Lower leg skin (tissue), 4 donors: ENCODE results near the gene APBA1. TPM values are rescaled to one million over a fixed set of nuclear protein-coding genes. Genes with fewer than 3 reads are reported as not detected.

Source experiments
- DNase-seq, 2 donors: peaks; one replicate each; pipeline ENCODE4 v3.0.0-alpha.2; 2019; ENCODE audit warnings: low spot score in 2 of 2
- H3K4me3 ChIP-seq: fragments of 200-600 bp; sonication (generic); 2 replicates; pipeline ENCODE4 v1.5.1; 2017; ENCODE audit warnings: mild to moderate bottlenecking, low read depth; ENCODE audit not compliant: poor library complexity, severe bottlenecking
- POLR2A ChIP-seq, 2 donors: fragments of 450-650 bp; IDR thresholded peaks; one replicate each; pipeline ENCODE4 v1.6.1; 2016 to 2017; ENCODE audit warnings: antibody characterized with exemption in 2 of 2, mild to moderate bottlenecking in 1 of 2, moderate library complexity in 1 of 2
- WGBS, 2 donors: methylation state at CpG; one replicate each; pipeline ENCODE4 v1.1.5; 2018; 5-methylcytosine and 5-hydroxymethylcytosine counted together
- intact Hi-C: fragments of 100-400 bp; cut with DNase I; formaldehyde crosslinking; loops from one replicate; pipeline ENCODE4 v1.15.0; 2023; ENCODE audit warnings: low total_unique reads
- total RNA-seq, 4 donors: library from RNA; depleted of rRNA; stranded (reverse); fragments of >200 nt; gene quantifications; one replicate each; pipeline ENCODE4 v1.1.0, GENCODE V29; 2016
- TF ChIP-seq, protein P1 (sequence below), 3 donors: fragments of 450-650 bp; IDR thresholded peaks; one replicate each; pipeline ENCODE4 v1.5.1; 2016; ENCODE audit warnings: antibody characterized with exemption in 3 of 3, mild to moderate bottlenecking in 3 of 3, moderate library complexity in 2 of 3

Gene APBA1
- total RNA-seq, 4 donors from 2014 or later: 4.9 to 12.7 (median 8.7) TPM

DNA sequence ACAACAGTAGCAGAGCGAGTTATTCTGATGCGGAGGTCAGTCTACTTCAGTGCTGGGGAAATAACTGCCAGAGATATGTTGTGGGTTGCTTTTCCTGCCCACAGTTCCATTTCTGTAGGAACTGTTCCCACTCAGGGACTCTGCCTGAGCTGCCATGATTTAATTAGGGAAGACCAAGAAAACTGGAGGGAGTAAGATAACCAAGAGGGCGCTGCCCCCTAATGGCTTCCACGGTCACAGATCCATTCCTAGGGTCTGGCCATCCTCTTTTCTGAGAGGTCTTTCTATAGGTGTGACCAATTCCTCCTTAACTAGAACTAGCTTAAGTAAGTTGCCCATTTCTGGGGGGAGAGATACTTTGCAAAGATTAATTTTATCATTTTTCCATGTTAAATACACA lies 125.9 kb downstream of the APBA1 start:
- H3K4me3 ChIP-seq: no peak overlapping the region
- intact Hi-C loops: no loop called here
- no peak for DNase-seq
- 73 to 81% methylated on average over 4 of the region's 4 CpGs for WGBS, 2 donors
- no peak for TF ChIP-seq POLR2A (IDR thresholded peaks at IDR 0.05)
- TF ChIP-seq, protein P1, sequence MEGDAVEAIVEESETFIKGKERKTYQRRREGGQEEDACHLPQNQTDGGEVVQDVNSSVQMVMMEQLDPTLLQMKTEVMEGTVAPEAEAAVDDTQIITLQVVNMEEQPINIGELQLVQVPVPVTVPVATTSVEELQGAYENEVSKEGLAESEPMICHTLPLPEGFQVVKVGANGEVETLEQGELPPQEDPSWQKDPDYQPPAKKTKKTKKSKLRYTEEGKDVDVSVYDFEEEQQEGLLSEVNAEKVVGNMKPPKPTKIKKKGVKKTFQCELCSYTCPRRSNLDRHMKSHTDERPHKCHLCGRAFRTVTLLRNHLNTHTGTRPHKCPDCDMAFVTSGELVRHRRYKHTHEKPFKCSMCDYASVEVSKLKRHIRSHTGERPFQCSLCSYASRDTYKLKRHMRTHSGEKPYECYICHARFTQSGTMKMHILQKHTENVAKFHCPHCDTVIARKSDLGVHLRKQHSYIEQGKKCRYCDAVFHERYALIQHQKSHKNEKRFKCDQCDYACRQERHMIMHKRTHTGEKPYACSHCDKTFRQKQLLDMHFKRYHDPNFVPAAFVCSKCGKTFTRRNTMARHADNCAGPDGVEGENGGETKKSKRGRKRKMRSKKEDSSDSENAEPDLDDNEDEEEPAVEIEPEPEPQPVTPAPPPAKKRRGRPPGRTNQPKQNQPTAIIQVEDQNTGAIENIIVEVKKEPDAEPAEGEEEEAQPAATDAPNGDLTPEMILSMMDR (IDR thresholded peaks at IDR 0.05): no peak

DNA sequence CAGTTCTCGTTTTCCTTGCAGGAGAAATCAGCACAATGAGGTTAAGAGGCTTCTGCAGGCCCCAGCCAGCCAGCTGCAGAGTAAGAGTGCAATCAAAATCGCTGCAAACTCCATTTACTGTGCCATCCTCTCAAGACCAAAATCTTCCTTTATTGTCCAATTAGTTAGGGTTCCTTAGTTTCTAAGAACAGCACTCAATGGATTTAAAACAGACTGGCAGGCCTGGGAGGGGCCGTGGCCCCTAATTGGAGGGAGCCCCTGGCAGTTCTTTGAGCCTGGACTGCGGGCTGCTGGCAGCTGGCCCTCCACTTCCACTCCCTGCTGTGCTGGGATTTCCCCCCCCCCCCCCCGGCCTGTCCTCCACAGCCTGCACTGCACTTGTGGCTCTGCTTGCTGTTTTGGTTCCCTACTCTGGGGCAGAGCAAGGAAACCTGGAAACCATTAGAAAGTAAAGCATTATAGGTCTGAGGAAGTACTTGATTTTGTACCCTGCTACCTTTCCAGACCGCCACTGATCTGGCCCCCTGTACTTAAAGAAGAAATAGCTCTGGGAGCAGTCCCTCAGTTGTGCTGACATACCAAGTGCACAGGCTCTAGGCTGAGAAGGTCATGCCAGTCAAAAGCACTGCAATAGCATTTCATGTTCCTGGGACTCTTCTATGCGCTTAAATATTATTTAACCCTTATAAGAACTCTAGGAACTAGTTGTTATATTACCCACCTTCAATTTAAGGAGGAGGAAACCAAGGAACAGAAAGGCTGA lies 129.0 kb downstream of the APBA1 start:
- intact Hi-C loops: no loop called here
- TF ChIP-seq, protein P1 (IDR thresholded peaks at IDR 0.05): no peak
- TF ChIP-seq POLR2A (IDR thresholded peaks at IDR 0.05): no peak
- no peak overlapping the region for H3K4me3 ChIP-seq
- no peak for DNase-seq
- WGBS, 2 donors: 23 to 44% methylated on average over 7 of the region's 7 CpGs

GRCh38 chr9:69542058-69542457 lies 130.1 kb downstream of the APBA1 start:
- no peak overlapping the region for H3K4me3 ChIP-seq
- no peak for DNase-seq
- TF ChIP-seq, protein P1 (IDR thresholded peaks at IDR 0.05): no peak
- TF ChIP-seq POLR2A (IDR thresholded peaks at IDR 0.05): no peak
- intact Hi-C loops: no loop called here
- 97 to 98% methylated on average over 6 of the region's 6 CpGs for WGBS, 2 donors

GRCh38 chr9:69535911-69536310 lies 136.3 kb downstream of the APBA1 start:
- H3K4me3 ChIP-seq: no peak overlapping the region
- TF ChIP-seq POLR2A (IDR thresholded peaks at IDR 0.05): no peak
- TF ChIP-seq, protein P1 (IDR thresholded peaks at IDR 0.05): no peak
- 85 to 92% methylated on average over 1 of the region's 1 CpG for WGBS, 2 donors
- no peak for DNase-seq
- intact Hi-C loops: no loop called here

GRCh38 chr9:69535286-69535832 lies 136.8 kb downstream of the APBA1 start:
- no peak overlapping the region for H3K4me3 ChIP-seq
- no peak for TF ChIP-seq POLR2A (IDR thresholded peaks at IDR 0.05)
- TF ChIP-seq, protein P1 (IDR thresholded peaks at IDR 0.05): no peak
- WGBS, 2 donors: 85 to 88% methylated on average over 1 of the region's 1 CpG
- no peak for DNase-seq
- intact Hi-C loops: no loop called here
